SK-N-MC (cell line): ENCODE measurements around the gene IST1.

Source experiments
- EZH2 ChIP-seq: fragments of 200-600 bp; sonication (generic); IDR thresholded peaks from one replicate; pipeline ENCODE4 v1.6.1; 2017; ENCODE audit warnings: antibody characterized with exemption
- POLR2AphosphoS5 ChIP-seq: IDR thresholded peaks from 2 replicates; pipeline ENCODE4 v1.6.1; 2012; ENCODE audit warnings: mild to moderate bottlenecking, low read depth, low read length, borderline replicate concordance

DNA sequence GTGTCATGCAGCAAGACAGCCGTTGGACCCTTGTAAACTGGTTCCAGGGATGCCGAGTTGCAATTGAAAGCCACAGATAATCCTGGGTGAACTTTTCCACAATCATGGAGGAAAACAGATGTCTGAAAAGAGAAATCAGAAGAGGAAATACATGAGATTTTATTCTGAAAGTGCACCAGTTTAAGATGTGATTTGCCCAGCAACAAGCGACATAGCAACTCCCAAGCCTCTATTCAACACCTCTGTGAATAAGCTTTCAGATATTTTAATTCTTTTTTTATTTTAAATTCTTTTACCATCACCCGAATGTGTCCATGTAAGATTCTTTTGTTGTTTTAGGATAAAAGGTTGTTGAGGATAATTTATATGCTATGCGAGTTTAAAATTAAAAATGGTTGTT lies 58.8 kb downstream of the IST1 start:
- TF ChIP-seq POLR2AphosphoS5 (no peak), EZH2 (no peak)
